C4-2B (cell line): ENCODE results near the gene CBX7.

ENCODE experiments used
- ZFX ChIP-seq: fragments of 450-650 bp; IDR thresholded peaks from 2 replicates; pipeline ENCODE4 v1.6.1; 2017
- TF ChIP-seq, protein P1 (sequence below): fragments of 450-650 bp; conservative IDR thresholded peaks from 2 replicates; pipeline ENCODE4 v1.5.1; 2017; ENCODE audit warnings: mild to moderate bottlenecking

DNA sequence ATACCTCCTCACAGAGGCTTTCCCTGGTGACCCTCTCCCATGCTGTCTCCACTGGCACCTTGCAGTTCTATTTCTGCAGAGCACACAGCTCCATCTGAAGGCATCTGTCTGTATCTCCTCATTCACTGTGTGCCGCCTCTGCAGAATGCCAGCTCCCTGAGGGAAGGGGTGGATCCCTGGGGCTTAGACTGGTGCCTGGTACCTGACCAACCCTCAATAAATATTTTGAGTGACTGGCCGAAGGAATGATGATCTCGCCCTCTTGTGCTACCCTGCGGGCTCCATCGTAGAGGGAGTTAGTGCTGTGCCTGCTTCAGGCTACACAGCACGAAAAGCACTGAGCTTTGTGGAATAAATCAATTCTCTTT, 1.6 kb downstream of the CBX7 start:
- TF ChIP-seq, protein P1, sequence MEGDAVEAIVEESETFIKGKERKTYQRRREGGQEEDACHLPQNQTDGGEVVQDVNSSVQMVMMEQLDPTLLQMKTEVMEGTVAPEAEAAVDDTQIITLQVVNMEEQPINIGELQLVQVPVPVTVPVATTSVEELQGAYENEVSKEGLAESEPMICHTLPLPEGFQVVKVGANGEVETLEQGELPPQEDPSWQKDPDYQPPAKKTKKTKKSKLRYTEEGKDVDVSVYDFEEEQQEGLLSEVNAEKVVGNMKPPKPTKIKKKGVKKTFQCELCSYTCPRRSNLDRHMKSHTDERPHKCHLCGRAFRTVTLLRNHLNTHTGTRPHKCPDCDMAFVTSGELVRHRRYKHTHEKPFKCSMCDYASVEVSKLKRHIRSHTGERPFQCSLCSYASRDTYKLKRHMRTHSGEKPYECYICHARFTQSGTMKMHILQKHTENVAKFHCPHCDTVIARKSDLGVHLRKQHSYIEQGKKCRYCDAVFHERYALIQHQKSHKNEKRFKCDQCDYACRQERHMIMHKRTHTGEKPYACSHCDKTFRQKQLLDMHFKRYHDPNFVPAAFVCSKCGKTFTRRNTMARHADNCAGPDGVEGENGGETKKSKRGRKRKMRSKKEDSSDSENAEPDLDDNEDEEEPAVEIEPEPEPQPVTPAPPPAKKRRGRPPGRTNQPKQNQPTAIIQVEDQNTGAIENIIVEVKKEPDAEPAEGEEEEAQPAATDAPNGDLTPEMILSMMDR = no peak
- TF ChIP-seq ZFX = no peak
